GM19467 (cell line): Measurements from ENCODE around the gene MKX.
"Not testable (repeated sequence)": the region's sequence is repeated elsewhere in the genome, so short reads cannot be mapped to it uniquely, and the experiment has no call there.

Source experiments
- ATAC-seq: cut with Tn5 transposase; IDR thresholded peaks from one replicate; pipeline ENCODE4 v1.9.1; 2021; ENCODE audit warnings: mild to moderate bottlenecking, moderate library complexity; ENCODE audit not compliant: unreplicated experiment

The MKX gene

DNA sequence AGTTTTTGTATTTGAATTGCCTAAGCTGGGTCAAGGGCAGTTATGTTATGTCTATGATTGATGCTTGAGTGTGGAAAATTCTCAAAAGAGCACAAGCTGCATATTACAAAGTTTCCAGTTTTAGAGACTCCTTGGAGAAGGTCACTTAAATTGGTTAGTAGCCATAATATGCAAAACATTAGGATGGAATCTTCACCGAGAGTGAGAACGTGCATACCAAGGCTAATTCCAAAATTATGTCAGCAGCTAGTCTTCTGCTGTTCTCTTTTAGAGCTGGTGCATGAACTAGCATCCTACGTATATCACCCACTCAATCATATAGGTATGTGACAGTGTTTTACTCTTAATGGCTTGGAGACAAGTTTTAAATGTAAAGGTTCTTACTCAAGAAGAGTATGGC lies 49.2 kb downstream of the MKX start:
- no peak for ATAC-seq

DNA sequence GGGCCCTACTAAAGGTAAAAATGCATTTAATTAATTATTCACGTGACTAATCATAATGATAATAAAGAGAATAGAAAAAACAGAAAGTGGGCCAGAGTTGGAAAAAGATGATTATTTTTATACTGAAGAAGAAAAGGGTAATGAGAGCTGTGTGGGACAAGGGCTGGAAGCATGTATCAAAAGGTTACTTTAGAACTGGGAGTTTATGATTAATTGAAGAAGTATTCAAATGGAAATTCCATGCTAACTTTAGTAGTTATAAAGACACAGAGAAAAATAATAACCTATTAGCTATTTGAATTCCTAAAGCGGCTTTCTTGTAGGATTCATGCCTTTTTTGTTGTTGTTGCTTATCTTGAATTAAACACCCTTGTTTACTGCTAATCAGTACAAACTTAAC lies 49.9 kb downstream of the MKX start:
- no peak for ATAC-seq

DNA sequence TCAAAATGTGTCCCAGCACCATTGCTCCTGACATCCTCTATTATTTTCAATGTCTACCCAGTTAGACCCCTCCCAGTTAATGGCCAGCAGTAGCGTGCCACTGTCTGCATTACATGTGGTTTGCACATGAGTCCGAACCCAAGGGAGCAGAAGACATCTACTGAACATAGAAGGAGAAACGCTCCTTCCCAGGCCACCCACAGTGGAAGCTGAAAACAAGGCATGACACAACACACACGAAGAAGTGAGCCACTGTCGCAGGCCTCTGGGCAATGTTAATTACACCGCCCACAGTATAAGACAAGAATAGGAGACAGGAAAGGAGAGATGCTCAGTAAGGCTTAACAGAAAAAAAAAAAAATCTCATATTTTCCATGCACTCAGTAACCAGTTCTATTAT lies 50.5 kb downstream of the MKX start:
- no peak for ATAC-seq

DNA sequence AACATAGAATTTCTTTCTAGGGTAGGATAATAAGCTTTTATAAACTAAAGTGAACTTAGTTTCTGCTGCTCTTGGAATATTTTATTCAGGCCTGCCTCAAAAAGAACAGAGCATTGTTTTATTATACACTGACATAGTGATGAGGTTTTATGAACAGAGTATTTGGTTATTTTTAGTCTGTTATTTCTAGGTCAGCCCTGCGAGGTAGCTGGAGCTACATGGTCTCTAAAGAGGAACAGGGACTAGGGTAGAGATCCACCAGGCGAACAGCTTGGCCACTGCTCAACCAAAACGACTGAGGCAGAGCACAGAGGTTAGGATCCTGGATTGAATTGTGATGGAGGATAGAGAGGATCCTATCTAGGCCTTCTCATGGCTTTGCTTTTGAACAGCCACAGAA lies 53.0 kb downstream of the MKX start:
- ATAC-seq = no peak

DNA sequence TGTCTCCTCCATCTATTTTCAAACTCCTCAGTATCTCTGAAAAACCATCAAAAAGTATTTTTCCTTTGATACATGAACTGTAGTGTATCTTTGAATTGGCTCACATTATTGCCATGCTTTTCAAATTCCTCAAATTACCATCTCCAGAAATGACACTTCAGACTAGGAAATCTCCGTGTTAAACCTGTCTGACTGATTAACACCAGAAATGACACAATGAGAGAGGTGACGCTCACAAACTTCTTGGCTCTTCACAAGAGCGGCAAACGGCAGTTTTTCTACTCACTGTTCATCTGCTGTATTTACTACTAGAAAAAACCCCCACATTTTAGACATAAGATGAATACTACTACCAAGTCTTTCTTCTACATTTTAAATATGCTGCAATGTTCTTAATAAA lies 56.6 kb downstream of the MKX start:
- no peak for ATAC-seq

DNA sequence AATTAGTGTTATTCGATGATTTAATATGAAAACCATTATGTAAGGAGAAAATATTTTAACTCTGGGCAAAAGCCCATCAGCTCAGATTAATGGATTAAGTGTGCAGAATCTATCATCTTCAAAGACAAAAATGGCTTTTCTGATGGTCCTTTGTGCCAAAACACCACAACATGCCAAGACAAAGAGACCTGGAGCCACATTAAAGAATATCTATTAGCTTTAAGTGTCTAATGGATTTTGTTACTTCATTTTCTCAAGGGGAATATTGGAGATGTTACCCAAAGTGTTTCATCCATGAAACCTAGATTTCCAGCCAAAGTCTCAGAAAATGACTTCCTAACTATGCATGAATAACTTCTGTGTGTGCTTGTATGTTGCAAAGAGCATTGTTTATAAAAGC lies 57.3 kb downstream of the MKX start:
- ATAC-seq = no peak

DNA sequence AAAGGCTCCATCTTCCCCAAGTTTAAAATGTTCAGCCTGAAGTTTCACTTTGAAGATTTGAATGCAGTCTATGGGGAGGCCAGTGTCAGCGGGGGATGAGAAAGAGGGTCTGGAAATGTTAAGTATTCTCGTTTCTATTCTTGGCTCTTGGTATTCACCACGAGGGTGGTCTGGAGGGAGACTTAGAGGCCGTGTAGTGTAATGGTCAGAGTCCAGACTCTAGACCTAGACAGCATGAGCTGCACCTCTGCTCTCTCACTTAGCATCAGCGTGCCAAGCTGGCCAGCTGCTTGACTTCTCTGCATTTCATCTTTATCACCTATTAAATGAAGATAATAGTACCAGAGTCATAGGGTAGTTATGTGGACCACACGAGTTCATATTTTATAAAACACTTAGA lies 57.9 kb downstream of the MKX start:
- no peak for ATAC-seq

DNA sequence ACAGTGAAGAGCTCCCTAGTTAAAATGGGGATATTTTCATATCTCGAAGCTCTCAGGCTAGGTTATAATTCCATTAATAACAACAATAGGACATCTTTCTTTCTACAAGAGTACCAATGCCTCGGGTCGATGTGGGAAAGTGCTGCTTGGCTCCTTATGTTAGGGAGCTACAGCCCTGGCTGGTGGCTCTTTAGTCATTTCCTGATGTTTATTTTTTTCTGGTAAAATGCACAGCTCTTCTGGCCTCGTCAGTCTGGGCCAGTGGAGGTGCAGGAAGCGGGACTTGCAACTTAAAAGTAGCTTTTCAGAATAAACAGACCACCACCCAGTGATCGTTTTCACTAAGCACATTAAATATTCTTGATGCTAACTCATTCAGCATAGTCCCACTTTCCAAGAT lies 58.3 kb downstream of the MKX start:
- no peak for ATAC-seq

DNA sequence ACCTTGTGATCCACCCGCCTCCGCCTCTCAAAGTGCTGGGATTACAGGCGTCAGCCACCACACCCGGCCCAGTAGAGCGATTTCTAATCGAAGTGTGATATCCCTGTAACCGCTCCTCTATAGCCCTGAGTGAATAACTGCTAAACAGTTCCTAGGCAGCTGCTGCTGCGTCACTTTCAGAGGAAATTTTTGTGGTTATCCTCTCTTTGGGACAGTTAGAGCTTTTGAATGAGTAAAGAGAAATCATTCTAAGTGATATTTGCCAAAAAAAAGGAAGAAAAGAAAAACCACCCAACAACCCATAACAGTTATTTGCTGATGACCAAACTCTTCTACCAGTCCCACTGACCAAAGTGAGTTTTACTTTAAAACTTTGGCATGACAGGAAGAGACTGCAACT lies 59.9 kb downstream of the MKX start:
- ATAC-seq = no peak

DNA sequence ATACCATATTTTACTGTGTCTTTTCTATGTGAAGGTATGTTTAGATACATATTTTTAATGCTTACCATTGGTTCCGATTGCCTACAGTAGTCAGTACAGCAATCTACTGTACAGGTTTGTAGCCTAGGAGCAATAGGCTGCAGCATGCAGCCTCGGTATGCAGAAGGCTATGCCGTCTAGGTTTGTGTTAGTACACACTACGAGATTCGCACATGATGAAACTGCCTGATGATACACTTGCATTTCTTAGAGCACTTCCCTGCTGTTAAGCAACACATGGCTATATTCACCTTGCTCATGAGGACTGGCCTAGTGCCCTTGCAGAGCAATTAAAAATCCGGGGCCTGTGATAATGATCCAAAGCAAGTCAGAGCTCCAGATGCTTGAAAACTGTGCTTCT lies 62.4 kb downstream of the MKX start:
- ATAC-seq = no peak

DNA sequence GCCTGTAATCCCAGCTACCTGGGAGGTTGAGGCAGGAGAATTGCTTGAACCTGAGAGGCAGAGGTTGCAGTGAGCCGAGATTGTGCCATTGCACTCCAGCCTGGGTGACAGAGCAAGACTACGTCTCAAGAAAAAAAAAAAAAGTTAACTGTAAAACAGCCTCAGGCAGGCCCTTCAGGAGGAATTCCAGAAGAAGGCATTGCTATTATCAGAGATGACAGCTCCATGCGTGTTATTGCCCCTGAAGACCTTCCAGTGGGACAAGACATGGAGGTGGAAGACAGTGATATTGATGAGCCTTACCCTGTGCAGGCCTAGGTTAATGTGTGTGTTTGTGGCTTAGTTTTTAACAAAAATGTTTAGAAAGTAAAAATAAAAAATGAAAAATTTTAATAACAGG lies 63.8 kb downstream of the MKX start:
- ATAC-seq = not testable (repeated sequence)

DNA sequence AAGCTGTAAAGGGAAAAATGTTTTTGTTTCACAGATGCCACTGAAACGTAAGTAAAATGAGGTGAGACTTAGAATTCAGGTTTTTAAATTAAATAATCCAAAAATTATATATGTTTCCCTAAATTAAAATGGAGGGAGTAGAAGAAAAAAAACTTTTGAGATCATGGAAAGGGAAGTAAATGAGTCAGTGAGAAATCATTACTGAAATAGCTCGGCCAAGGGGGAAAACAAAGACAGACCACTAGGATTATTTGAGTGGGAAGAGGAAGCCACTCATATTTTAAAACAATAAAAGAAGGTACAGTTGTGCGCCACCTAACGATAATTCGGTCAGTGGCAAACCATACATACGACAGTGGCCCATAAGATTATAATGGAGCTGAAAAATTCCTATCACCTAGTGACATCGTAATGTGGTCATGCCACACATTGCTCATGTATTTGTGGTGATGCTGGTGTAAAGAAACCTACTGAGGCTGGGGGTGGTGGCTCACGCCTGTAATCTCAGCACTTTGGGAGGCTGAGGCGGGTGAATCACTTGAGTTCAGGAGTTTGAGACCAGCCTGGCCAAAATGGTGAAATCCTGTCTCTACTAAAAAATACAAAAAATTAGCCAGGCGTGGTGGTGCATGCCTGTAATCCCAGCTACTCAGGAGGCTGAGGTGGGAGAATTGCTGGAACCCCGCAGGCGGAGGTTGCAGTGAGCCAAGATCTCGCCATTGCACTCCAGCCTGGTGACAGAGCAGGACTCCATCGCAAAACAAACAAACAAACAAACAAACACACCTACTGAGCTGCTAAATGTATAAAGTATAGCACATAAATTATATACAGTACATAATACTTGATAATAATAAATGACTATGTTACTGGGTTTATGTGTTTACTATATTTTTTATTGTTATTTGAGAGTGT lies 64.7 kb downstream of the MKX start:
- no peak for ATAC-seq

DNA sequence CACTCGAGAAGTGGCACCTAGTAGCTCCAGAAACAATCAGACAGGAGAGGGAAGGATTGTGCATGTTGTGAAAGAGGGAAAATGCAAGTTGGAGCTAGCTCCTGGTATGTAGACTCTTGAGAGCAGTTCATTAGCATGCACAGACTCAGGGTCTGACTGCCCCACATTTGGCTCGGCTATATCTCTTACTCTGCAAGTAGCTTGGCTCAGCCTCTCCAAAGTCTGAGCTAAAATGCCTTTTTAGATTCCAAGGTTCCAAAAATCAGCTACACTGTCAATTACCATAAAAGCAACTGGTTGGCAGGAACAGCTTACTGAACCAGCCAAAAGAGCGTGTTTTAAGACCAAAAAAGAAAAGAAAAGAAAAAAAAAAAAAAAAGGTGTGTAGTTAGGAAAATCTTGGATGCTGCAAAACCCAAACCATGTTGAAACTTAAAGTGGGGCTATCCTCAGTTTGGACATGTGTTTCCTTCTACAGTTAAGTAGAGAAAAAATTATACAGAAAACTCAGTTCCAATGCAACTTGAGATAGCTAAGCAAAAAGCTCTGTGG lies 65.5 kb downstream of the MKX start:
- no peak for ATAC-seq

DNA sequence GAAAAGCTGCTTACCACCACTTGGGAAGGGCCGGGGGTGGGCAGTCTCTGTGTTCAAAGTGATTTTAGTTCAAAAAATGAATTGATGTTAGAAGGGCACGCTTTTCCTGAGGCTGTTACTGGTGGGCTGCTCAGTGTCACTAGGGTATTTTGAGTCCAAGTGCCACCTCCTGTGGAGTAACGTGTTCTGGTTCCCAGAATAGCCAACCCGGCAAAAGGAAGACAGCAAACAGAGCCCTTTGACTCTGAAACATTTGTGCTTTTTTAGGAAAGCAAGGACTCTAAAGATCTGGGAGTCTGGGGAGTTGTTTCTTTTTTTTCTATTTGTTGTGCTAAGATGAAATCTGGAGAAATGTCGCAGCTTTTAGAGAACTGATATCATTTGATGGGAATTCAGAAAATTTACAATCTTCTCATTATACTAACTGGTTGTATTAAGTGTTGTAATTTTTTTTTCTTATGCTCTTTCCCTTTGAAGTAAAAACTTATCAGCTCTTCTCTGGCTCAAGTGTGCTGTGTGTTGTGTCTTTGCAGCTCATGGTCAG lies 66.2 kb downstream of the MKX start:
- ATAC-seq = no peak

DNA sequence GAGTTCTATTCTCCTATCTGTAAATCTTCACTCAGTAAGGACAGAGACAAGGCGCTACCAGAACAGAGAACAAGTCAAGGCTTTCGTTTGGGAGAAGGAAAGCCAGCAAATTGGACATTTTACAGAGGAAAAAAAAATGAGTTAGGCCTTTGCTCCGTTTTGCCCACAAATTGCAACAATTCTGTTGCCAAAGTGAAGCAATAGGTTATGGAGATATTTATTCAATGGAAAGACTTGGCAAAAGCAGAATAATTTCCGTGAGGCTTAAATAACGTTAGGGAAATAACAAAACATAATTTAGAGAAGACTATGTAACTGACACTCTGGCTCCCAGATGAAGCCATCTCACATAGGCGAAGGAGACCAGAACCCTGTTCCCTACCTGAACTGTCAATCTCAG lies 67.5 kb downstream of the MKX start:
- ATAC-seq = no peak

DNA sequence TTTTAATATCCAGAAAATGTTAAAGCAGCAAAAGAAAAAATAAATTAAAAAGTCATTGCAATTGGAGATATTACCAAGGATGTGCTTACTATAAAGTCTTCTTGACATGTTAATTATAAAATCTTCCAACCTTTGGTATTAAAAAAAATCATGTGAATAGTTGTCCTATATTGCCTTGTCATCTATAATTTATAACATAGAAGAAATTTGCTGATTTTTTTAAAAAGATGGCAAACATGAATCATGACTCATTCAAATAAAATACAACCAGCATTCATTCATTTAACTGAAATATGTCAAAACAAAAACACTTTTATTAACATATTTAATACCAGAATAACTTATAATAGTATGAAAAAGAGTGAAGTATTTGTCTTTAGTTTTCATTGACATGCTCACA lies 72.6 kb downstream of the MKX start:
- ATAC-seq = no peak

DNA sequence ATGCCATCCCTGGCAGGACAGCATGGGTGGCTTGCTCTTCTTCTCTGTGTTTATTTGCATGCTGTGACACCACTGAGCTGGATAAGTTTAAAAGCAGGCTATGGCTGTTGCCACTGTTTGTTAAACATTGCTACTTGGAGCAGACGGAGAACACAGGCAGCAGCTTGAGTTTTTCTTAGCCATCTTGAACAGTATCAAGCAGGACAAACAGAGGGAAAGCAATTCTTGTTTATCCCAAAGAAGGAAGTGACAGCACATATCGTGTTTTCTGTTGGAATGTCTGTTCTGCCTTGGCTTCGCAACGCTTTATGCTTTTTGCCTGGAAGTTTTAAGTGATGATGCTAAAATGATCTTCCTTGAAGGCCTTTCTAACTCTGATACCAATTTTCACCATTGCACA lies 73.8 kb downstream of the MKX start:
- ATAC-seq = no peak

DNA sequence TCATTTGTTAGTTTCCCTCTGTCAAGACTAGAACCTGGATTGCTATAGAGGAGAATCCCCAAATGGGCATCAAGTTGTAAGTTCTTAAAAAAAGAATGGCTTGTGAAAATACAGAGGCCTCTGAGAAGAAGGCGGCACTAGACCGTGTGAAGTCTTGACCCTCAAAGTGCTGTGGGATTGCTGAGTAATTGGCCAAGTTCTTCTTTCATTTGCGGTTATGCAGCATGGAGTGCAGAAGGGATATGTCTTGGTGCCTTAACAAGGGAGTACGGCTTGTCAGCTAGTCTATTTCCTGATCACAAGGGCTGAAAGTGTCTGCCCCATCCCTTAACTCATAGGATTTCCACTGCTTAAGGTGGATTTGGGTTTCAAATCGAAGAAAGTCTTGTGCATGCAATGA lies 81.2 kb downstream of the MKX start:
- no peak for ATAC-seq

DNA sequence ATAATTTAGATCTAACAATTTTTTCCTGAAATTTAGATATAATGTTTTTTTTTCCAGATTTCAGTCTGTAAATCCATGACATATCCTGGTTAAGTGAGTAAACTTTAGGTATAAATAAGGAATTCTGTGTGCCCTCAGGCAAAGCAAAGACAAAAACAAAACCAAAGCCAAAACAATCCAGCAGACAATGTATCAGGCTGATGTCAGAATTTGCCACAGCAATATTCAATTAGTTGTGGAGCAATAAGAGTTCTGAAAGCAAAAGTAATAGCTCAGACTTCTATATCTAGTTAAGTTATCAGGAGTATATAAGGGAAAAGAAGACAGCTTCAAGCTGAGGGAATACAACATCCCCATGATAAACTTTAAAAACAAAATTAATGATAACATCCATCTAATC lies 82.0 kb downstream of the MKX start:
- ATAC-seq = no peak

DNA sequence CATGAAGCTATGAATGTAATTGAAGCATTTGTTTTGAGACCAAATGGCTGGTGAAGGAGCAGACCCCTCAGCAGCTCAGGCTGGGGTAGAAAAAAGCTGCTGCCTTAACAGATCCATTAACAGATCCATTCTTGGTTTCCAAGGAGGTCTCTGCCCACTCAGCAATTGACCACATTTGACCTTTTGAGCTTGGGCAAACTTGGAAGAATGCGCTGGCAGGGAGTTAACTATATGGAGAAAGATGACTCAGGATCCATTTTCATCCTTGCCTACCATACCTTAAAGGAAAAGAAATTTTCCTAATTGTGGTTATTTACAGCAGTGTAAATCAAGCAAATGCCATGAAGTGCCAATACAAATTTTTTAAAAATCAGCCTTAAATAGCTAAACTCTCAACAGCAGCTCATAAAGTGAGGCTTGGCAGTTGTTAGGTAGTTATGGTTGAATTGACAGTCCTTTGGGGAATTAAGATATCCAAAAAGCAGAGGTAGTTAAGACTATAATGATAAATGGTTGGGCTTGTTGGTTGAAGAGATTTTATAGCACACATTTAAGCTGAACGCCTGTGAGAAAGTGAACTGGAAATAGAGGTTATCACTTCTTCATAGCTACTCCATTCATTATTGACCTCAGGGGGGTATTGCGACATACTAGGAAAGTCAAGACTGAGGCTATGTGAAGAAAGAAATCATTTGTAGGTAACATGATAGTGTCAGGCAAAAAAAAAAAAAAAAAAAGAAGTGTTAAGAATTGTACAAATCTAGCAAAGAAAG lies 83.9 kb downstream of the MKX start:
- ATAC-seq = no peak

DNA sequence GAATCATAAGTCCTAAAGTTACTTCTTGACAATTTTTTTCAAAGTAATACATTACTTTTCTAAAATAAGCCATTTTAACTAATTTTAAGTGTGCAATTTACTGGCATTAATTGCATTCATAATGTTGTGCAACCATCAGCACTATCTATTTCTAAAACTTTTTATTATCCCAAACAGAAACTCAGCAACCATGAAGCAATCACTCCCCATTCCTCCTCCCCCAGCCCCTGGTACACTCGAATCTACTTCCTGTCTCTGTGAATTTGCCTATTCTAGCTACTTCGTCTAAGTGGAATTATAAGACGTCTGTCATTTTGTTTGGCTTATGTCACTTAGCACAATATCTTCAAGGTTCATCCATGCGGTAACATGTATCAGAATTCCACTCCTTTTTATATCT lies 84.9 kb downstream of the MKX start:
- ATAC-seq = no peak

DNA sequence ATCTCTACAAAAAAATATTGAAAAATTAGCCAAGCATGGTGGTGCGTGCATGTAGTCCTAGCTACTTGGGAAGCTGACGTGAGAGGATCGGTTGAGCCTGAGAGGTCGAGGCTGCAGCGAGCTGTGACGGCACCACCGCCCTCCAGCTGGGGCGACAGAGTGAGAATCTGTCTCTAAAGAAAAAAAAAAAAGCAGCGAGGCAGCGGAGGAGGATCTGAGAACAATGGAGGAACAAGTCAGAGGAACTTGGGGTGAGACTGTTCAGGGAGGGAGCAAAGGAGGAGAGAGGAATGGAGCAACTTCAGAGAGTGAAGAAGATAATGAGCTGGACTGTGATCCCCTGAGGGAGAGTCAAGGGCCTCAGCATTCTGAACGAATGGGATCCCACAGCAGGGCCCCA lies 85.4 kb downstream of the MKX start:
- no peak for ATAC-seq
